OCI-M1 (cell line): Measurements from ENCODE around the gene QKI.
"Not testable (repeated sequence)": the region's sequence is repeated elsewhere in the genome, so short reads cannot be mapped to it uniquely, and the experiment has no call there.

Source experiments
- DNase-seq: peaks from one replicate; lab custom pipeline; 2025; lab: John Stamatoyannopoulos, UW

Gene QKI

GRCh38 chr6:163579111-163579879 lies 164.8 kb downstream of the QKI start:
- DNase-seq = no peak

GRCh38 chr6:163579880-163580295 lies 165.4 kb downstream of the QKI start:
- DNase-seq = no peak

DNA sequence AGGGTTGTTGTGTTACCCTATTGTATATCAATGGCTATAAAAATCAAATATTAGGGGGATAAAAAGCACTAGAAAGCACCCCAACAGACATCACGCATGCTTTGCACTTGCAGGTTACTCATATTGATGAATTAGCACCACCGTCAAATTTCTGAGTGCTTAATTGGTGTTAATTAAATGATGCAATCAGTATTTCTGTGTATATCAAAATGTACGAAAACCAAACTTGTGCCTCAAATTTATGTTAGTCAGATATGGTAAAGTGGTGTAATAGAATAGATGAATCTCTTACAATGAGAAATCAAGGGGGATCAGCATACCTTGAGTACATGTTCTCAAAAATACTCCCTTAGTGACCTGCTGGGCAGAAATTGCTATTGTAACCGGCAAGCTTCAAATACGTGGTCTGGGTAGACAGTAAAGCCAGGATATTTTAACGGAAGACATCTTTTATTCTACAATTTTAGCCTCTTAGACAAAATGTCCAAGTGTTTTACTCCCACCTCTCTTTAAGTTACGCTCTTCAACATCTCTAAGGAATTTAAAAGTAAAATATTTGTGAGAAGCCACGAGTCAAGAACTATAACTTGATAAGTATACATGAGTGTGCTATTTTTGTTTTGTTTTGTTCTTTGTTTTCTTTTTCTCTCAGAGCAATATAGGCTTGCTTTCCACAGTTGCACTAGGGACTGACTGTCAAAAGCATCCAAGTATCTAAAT lies 166.0 kb downstream of the QKI start:
- no peak for DNase-seq

- no peak for DNase-seq
Measured at GRCh38 chr6:163583558-163583957, 169.0 kb downstream of the QKI start.

DNA sequence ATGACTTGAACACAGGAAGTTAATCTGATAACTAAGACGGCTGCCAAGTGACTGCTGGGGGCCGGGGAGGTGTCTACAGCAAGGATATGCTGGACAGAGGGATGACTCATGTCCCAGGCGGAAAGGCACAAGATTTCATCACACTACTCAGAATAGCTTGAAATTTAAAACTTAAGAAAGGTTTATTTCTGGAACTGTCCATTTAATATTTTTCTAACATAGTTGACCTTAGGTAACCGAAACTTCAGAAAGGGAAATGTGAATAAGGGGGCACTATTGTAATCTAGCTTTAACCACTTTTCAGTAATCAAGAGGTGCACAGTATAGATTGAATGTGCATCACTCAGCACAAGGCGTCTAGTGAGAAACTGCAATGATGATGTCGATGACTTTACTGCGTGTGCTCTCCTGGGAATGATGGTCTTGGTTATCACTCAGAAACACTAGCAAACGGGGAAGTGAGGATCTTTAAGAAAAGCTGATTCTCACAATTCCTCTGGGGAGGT lies 171.5 kb downstream of the QKI start:
- DNase-seq = peak; percentile 82

DNA sequence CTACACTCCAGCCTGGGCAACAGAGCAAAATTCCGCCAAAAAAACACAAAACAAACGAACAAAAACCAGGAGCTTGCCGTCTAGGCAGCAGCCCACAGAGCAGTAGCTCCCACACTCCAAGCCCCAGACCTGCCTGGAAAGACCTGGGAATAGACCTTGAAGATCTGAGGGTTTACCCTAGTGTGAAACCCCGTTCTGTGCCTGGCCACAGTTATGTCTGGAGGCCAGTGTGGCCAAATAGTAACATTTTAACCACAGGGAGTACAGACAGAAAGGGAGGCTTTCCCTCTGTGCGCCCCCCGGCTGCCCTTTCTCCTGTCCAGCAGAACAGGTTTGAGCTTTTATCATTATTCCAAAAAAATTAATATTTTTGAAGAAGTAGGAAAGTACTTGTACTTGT lies 172.4 kb downstream of the QKI start:
- DNase-seq = no peak

DNA sequence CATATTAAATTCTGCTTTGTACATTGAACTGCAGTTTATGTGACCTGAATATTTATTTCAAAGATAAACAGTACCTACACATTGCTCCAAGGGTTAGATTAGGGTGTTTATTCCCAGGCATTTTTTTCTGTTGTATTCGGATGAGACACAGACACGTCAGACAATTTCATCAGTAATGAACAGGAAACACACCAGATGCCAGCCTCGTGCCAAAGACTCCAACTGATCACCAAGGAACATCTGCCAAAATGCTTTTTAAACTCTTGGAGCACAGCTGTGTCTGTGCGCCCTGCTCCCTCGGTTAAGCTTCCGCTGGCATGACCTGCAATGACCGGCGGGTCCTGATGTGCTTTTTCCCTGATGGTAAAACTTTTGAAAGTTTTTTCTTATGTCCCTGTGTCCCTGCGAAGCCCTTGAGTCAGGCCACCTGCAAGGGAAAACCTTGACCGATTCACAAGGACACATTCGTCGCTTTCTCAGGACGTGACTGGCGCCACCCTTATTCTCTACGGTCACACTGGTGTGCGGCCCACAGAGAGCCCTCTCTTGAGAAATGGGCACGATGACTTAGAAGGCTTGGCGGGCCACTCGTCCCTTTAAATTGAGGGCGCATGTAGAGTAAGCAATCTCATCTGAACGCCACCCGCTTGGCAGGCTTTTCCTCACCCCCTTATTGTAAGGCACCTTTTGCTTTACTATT lies 173.9 kb downstream of the QKI start:
- no peak for DNase-seq

DNA sequence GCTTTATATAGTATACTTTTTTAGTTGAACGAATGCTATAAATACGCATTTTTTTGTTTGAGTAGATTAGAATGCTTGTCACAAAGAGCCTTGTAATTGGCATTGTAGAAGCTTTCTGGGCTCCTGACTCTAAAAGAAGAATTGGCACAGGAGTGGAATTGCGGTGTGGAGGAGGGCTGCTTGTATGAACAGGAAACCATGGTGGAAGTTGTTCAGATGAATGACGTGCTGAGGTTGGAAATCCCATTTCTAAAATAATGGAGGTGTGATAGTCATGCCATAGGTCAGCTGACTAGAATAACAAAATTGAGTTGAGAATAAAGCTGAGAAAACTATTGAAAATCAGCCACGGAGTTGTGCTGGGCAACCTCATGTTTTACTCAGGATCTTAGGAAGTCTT lies 174.9 kb downstream of the QKI start:
- DNase-seq = no peak

- not testable (repeated sequence) for DNase-seq
Measured at GRCh38 chr6:163590132-163590531, 175.6 kb downstream of the QKI start.

DNA sequence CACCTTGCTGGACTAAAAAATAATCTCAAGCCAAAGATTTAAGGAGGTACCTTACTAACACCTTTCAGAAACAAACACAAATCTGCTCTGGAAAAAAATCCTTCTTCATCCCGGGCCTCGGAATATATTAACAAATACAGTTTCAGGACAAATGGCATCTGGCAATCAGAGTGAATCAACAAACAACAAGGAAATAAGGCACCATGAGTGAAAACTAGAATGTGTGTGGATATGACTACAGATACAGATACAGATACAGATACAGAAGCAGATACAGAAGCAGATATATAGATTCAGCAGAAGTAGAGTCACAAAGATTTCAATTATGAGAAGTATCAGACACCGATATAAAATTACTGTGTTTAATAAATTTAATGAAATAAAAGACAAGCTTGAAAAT lies 178.4 kb downstream of the QKI start:
- no peak for DNase-seq

DNA sequence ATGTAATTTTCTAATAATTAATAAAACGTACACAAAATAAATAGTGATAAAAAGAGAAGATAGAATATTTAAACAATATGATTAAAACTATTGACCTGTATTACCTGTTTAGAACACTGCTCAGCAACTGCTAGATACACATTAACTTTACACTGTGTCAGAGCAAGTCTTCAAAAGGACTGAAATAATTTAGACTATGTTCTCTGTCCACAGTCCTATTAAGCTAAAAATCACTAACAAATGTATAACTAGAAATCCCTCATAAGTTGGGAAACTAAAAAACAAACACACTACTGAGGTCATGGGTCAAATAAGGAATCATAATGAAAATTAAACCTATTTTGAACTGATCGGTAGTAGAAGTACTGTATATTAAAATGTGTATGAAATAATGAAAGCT lies 181.7 kb downstream of the QKI start:
- no peak for DNase-seq

GRCh38 chr6:163599136-163599535 lies 184.6 kb downstream of the QKI start:
- no peak for DNase-seq

GRCh38 chr6:163599684-163600083 lies 185.2 kb downstream of the QKI start:
- DNase-seq = no peak

DNA sequence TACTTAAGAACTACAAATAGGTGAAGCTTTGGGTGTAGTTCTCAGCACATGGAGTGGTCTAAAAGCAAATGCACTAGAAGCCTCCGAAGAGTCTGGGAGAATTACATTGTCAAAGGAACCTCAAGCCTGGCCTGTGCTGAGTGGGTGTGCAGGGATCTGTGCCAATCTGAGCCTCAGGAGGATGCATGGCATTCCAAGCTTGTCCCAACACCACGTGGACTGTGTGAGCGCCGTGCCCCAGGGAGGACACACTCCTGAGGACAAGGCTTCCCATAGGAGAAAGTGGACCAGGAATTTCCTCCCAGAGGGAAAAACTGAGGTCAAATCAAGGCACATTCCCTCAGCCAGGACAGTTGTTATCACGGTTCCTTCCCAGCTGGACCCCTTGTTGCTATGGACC lies 185.8 kb downstream of the QKI start:
- DNase-seq = no peak

GRCh38 chr6:163600781-163601180 lies 186.3 kb downstream of the QKI start:
- DNase-seq = no peak

- no peak for DNase-seq
Measured at GRCh38 chr6:163602851-163603250, 188.3 kb downstream of the QKI start.

DNA sequence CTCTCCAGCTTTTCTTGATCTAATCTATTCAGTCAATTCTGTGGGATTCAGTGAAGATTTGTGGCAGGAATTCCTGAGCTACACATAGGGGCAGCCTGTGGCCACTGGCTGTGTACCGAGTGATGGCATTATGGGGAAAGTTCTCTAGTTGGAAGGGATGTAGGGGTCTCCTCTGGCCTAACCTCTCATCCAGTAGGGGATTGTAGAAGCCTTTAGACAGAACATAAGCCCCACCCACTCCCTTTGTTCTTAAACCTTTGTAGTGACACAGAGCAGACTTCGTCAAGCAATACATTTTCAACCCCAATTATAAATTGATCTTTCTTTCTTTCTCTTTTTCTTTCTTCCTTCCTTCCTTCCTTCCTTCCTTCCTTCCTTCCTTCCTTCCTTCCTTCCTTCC lies 188.9 kb downstream of the QKI start:
- no peak for DNase-seq

DNA sequence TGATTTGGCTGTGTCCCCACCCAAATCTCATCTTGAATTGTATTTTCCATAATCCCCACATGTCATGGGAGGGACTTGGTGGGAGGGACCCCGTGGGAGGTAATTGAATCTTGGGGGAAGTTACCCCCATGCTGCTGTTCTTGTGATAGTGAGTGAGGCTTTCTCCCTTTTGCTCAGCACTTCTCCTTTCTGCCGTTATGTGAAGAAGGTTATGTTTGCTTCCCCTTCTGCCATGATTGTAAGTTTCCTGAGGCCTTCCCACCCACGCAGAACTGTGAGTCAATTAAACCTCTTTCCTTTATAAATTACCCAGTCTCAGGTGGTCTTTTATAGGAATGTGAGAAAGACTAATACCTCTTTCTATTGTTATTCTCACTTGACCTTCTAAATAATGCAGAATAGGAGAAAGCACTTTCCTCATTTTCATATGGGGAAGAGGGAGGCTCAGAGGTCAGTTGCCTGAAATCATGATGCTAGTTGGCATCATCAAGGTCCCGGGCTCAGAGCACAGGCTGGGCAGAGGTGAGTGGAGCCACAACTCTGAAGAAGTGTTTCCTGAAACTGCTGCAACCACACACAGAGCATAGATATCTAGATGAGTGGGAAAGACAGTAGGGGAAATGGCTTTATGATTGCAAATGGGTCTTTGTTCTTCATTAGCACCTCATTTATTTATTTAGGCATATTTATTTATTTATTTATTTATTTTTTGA lies 191.0 kb downstream of the QKI start:
- DNase-seq = peak; percentile 22

DNA sequence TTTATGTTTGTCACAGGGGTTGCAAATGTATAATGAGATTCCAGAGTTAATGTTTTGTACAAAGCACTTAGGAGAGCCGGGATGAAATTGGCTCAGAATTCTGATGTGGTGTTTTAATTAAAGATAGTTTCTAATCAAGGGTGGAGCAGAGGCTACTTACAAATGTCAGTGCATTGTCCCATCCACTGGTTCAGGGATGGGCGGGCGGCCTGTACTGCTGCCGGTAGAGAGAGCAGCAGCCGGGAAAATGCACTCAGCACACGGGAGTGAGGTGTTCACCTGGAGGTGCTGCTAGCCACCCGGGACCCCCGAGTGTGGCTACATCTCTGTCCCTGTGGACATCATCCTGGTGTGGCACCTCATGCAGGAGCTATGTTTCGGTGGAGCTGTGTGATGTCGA lies 193.3 kb downstream of the QKI start:
- DNase-seq = no peak

DNA sequence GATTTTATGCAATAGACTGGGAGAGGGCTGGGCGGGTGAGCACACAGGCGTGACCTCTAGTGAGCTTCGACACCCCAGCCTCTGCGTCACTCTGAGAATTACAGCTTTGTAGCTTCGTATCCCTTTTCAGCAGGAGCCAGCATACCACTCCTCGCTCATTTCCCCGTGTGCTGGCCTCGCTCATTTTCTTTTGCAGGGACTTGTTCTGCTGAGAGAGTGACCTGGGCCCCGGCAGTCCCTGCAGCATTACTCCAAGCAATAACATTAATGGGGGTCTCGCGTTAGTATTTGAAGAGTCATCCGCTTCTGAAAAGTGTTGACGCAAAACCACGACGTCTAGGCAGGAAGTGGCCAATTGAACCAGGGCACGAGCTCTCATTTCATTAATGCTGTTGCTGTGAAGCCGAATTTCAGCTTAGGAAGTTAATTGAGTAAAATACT lies 193.7 kb downstream of the QKI start:
- DNase-seq = no peak

- no peak for DNase-seq
Measured at GRCh38 chr6:163612200-163612599, 197.7 kb downstream of the QKI start.

DNA sequence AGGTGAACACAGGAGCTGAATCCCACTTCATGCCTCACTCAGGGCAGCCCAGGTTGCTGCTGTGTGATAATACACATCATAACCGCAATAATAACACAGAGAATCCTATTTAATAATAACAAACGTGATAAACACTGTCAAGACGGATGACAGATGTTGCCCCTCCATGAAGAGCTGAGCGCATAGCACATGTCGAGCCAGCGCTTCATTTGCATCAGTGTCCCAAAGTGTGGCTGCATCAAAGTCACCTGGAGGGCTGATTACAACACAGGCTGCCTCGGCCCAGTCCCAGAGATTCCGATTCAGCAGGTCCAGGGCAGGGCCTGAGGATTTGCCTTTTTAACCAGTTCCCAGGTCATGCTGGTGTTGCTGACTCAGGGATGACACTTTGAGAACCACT lies 198.5 kb downstream of the QKI start:
- no peak for DNase-seq
